Skeletal muscle tissue (tissue), 4 donors: Measurements from ENCODE around the gene KRTAP10-5. TPM values are rescaled to one million over a fixed set of nuclear protein-coding genes. Genes with fewer than 3 reads are reported as not detected.

Source experiments
- H3K27ac ChIP-seq: one replicate; pipeline ENCODE4 v1.7.0; 2013; ENCODE audit warnings: mild to moderate bottlenecking, low read depth, low read length, inconsistent platforms
- H3K27me3 ChIP-seq, 3 donors: one replicate each; pipeline ENCODE4 v1.7.0; 2013; ENCODE audit warnings: low read length in 3 of 3; ENCODE audit not compliant: control insufficient read depth in 3 of 3, insufficient read depth in 3 of 3
- H3K36me3 ChIP-seq, 3 donors: one replicate each; pipeline ENCODE4 v1.7.0; 2013; ENCODE audit warnings: low read length in 3 of 3; ENCODE audit not compliant: control insufficient read depth in 3 of 3, insufficient read depth in 3 of 3
- H3K4me1 ChIP-seq, 3 donors: one replicate each; pipeline ENCODE4 v1.7.0; 2013; ENCODE audit warnings: low read length in 3 of 3, mild to moderate bottlenecking in 3 of 3; ENCODE audit not compliant: control insufficient read depth in 3 of 3, insufficient read depth in 3 of 3
- H3K4me3 ChIP-seq, 3 donors: one replicate each; pipeline ENCODE4 v1.7.0; 2013; ENCODE audit warnings: low read length in 3 of 3
- H3K9ac ChIP-seq, 3 donors: one replicate each; pipeline ENCODE4 v1.7.0; 2013; ENCODE audit warnings: low read length in 3 of 3, mild to moderate bottlenecking in 3 of 3, moderate library complexity in 2 of 3, low read depth in 1 of 3
- H3K9me3 ChIP-seq, 3 donors: one replicate each; pipeline ENCODE4 v1.7.0; 2013; ENCODE audit warnings: low read length in 3 of 3; ENCODE audit not compliant: control insufficient read depth in 3 of 3
- total RNA-seq: library from RNA; depleted of rRNA; stranded (reverse); fragments of >200 nt; gene quantifications from one replicate; pipeline ENCODE4 v1.2.3, GENCODE V29; 2014
- donor health status: Osteomylitis.

KRTAP10-5 gene
- total RNA-seq, 1 donor from 2014 or later: not detected

DNA sequence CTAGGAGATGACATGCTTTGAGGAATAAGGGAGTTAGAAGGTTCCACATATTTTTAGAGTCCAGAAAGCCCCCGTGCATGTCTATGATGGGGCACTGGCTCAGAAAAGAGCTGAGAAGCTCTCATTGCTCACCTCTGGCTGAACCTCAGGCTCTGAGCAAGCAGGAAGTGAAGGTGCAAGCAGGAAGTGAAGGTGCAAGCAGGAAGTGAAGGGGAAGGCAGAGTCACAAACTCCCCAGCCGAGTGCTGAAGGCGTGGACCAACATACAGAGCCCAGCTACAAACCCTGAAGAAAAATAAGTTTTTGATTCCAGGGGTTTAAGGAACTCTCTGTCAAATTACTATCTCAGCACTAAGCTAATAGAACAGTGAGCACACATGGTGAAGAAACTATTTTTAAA, 38.5 kb upstream of the KRTAP10-5 start:
- Histone ChIP-seq H3K27ac (no peak overlapping the region), H3K9ac (no peak overlapping the region), H3K4me3 (no peak overlapping the region)

DNA sequence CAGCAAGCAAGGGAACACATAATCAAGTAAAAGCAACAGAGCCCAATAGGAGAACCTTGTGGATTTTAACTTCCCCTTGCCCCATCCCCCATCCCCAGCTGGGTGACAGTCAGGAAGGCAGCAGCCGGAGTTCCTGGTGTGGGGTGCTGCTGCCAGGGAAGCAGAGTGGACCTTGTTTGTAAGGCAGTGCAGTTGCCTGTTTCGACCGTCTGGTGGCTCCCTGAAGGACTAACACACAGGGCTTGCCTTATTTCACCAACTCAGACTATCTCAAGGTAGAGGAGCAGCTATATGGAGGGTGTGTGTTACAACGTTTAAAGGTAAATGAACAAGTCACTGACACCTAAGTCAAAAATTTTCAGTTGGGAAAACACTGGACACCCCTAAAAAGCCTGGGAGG, 38.1 kb upstream of the KRTAP10-5 start:
- Histone ChIP-seq H3K4me3 (no peak overlapping the region), H3K27ac (no peak overlapping the region), H3K36me3 (no peaks in the 10 kb centered on the region), H3K9ac (no peak overlapping the region), H3K4me1 (no peaks in the 10 kb centered on the region), H3K9me3 (peaks cover 0 to 2% (median 0%) of the 10 kb centered on the region in 3 donors), H3K27me3 (peaks cover 22 to 33% (median 29%) of the 10 kb centered on the region in 3 donors)

More for the DNA sequence above, 38.5 kb upstream of the KRTAP10-5 start:
- H3K27me3 ChIP-seq: peaks cover 21 to 30% (median 27%) of the 10 kb centered on the region in 3 donors
- no peaks in the 10 kb centered on the region for H3K36me3 ChIP-seq
- peaks cover 0 to 3% (median 0%) of the 10 kb centered on the region in 3 donors for H3K9me3 ChIP-seq
- H3K4me1 ChIP-seq: no peaks in the 10 kb centered on the region

DNA sequence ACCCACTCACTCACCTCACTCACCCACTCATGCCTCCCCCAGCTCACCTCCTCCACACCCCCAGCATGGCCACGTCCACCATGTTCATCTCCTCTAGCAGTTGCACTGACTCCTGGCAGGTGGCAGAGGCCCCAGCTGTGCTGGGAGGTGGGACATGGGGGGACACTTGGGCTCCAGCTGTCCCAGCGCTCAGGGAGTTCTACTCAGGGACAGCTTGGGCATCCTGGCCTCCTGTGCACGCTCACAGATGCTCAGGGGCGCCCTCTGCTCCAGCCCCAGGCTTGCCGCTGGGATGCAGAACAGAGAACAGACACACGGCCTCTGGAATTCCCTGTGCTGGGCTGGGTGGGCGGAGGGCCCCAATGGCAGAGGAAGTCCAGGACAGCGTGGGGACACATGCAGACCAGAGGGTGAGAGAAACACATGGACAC, 36.7 kb upstream of the KRTAP10-5 start:
- Histone ChIP-seq H3K27me3 (peaks cover 32 to 42% (median 36%) of the 10 kb centered on the region in 3 donors), H3K27ac (no peak overlapping the region), H3K4me1 (no peaks in the 10 kb centered on the region), H3K36me3 (no peaks in the 10 kb centered on the region), H3K9ac (no peak overlapping the region), H3K4me3 (no peak overlapping the region), H3K9me3 (no peaks in the 10 kb centered on the region)

DNA sequence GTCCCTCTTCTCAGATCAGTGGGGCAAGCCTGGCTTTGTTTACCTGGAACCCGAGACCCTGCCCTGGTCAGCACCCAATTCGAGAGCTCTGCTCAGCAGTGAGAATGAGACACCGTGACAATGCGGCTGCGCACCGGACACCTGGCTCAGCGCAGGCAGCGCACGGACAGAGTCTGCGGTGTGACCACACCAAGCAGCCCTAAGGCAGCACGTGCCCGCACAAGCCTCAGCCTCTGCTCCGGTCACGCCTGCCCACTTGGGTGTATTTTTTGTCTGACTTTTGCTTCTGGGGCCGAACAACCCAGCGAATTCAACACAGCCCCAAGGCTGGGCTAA, 36.2 kb upstream of the KRTAP10-5 start:
- peaks cover 34 to 46% (median 41%) of the 10 kb centered on the region in 3 donors for H3K27me3 ChIP-seq

DNA sequence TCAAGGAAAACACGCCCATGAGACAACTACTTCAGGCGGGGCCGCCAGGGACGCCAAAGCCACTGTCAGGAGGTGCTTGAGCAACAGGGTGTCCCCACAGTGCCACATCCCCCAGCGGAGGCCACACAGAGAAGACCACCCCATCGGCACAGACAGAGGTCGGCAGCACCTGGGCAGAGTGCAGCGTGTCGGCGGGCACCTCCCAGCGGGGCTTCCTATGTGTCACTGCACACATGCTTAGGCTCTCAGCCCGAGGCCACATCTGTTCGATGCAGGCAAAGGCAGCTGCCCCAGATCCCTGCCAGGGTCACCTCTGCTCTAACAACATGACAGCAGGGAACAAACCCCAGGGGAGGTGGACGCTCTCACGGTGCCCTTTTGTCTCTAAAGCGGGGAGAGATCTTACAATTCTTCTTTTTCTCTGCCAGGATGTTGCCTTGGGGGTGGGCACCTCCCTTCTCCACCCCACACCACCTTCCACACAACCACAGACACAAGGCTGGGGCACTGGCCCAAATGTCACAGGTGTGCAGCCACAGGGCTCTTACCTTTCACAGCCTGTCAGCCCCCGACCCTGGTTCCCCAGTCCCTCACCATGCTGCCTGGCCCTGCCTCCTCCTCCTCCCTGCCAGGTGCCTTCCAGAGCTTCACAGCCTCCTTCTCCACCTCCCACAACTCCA, 35.6 kb upstream of the KRTAP10-5 start:
- Histone ChIP-seq H3K27me3 (peaks cover 34 to 47% (median 41%) of the 10 kb centered on the region in 3 donors), H3K4me1 (no peaks in the 10 kb centered on the region), H3K9me3 (peaks cover 0 to 4% (median 4%) of the 10 kb centered on the region in 3 donors), H3K27ac (no peak overlapping the region), H3K36me3 (no peaks in the 10 kb centered on the region), H3K9ac (no peak overlapping the region), H3K4me3 (no peak overlapping the region)

More for the DNA sequence above, 36.2 kb upstream of the KRTAP10-5 start:
- H3K4me1 ChIP-seq: no peaks in the 10 kb centered on the region
- no peak overlapping the region for H3K4me3 ChIP-seq
- peaks cover 0 to 4% (median 4%) of the 10 kb centered on the region in 3 donors for H3K9me3 ChIP-seq
- H3K9ac ChIP-seq: no peak overlapping the region
- no peaks in the 10 kb centered on the region for H3K36me3 ChIP-seq
- H3K27ac ChIP-seq: no peak overlapping the region

DNA sequence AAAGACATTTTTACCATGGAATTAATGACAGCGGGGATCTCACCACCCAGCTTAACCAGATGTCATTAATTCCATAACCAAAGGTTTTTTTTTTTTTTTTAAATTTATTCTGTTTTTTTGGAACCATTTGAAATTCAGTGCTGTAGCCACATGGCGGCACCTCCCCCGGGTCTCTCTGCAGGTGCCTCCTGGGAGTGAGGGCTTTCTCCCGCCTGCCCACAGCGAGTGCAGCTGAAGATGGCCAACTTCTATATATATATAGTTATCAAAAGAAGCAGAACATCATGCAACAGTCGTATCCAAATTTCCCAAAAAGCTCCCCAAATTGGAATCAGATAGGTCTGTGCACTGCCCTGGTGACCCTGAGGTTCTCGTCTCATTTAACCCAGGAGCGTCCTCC, 35.1 kb upstream of the KRTAP10-5 start:
- H3K36me3 ChIP-seq: no peaks in the 10 kb centered on the region
- H3K9me3 ChIP-seq: peaks cover 0 to 7% (median 4%) of the 10 kb centered on the region in 3 donors
- H3K4me3 ChIP-seq: no peak overlapping the region
- H3K9ac ChIP-seq: no peak overlapping the region
- no peak overlapping the region for H3K27ac ChIP-seq
- no peaks in the 10 kb centered on the region for H3K4me1 ChIP-seq
- peaks cover 34 to 47% (median 41%) of the 10 kb centered on the region in 3 donors for H3K27me3 ChIP-seq

DNA sequence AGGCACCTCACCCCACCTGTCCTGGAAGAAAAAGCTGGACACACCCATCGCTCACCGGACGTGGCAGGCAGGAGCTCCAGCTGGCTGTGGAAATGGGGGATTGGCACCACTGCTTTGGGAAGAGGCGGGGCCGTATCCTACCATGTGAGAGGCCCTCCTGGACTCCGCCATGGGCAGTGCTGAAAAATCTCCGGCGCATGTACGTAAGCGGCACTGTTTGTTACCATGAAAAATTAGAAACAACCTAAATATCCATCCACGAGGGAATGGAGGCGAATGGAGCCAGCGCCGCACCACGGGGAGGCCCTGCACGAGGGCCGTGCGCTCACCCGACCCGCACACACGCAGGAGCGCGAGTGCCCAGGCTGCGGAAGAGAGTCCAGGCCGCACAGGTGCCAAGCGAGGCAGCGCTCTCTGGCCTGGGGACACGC, 34.6 kb upstream of the KRTAP10-5 start:
- H3K4me3 ChIP-seq: no peak overlapping the region
- H3K9me3 ChIP-seq: peaks cover 0 to 7% (median 4%) of the 10 kb centered on the region in 3 donors
- H3K27me3 ChIP-seq: peaks cover 34 to 47% (median 41%) of the 10 kb centered on the region in 3 donors
- no peaks in the 10 kb centered on the region for H3K4me1 ChIP-seq
- H3K36me3 ChIP-seq: no peaks in the 10 kb centered on the region
- no peak overlapping the region for H3K27ac ChIP-seq
- H3K9ac ChIP-seq: no peak overlapping the region

DNA sequence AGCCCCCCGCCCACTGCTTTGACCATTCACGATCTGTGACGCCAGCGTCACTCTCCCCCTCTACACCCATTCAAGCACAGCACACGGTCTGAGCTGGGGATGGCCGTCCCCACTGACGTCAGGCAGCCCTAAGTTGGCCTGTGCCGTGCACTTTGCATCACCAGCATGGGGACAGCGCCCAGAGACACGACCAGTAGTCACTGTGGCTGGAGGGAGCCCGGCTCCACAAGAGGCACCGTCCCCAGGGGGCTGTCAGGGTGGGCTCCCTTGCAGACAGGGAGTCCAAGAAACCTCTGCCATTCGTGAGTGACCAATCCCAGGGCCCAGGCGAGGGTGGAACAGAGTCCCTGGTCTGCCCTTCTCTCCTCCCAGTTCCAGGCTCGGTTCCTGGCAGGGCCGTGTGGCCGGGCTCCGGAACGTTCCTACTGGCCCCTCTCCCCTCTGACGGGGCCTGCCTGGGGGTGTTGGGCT, 33.8 kb upstream of the KRTAP10-5 start:
- Histone ChIP-seq H3K27me3 (peaks cover 34 to 47% (median 41%) of the 10 kb centered on the region in 3 donors), H3K9ac (no peak overlapping the region), H3K4me3 (no peak overlapping the region), H3K4me1 (no peaks in the 10 kb centered on the region), H3K36me3 (no peaks in the 10 kb centered on the region), H3K27ac (no peak overlapping the region), H3K9me3 (peaks cover 2 to 7% (median 6%) of the 10 kb centered on the region in 3 donors)

DNA sequence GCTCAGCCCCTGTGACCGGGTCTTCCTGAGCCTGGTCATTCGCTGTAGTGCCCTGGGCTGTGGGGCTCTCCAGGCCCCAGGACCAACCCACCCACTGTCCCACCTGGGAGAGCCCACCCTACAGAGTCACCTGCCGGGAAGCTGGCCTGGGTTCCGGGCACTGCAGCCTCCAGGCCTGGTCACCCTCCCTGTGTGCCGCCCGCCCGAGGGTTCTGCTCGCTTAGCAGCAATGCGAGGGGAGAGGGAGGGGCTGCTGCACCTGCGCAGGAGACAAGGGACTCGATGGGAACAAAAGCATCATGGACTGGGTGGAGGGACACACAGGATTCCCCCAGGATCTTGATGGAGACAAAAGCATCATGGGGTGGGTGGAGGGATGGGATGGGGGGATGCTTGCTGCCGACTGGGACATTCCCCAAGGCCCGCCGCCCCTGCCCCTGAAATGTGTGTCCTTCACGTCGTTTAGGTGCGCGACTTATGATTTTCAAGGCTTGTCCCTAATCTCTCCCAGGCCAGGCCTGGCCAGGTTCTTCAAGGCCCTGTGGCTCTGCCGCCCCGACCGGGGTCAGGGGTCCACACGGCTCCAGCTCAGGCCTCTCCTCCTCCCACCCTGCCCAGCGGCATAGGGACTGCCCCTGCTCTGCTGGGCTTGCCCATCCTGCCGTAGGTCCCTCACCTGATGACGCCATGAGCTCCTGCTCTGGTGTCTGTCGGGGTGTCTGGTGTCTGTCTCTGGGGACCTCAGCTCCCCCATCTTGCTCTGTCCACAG, 33.2 kb upstream of the KRTAP10-5 start:
- Histone ChIP-seq H3K4me3 (no peak overlapping the region), H3K9me3 (peaks cover 2 to 7% (median 7%) of the 10 kb centered on the region in 3 donors), H3K4me1 (no peaks in the 10 kb centered on the region), H3K36me3 (no peaks in the 10 kb centered on the region), H3K9ac (no peak overlapping the region), H3K27ac (no peak overlapping the region), H3K27me3 (peaks cover 34 to 47% (median 41%) of the 10 kb centered on the region in 3 donors)
